ENCODE results near the gene TRPM4. TPM values are rescaled to one million over a fixed set of nuclear protein-coding genes. Genes with fewer than 3 reads are reported as not detected.

The TRPM4 gene
- total and polyA plus RNA-seq, 2 experiments from 2014 or later = 16.5 to 25.7 TPM

DNA sequence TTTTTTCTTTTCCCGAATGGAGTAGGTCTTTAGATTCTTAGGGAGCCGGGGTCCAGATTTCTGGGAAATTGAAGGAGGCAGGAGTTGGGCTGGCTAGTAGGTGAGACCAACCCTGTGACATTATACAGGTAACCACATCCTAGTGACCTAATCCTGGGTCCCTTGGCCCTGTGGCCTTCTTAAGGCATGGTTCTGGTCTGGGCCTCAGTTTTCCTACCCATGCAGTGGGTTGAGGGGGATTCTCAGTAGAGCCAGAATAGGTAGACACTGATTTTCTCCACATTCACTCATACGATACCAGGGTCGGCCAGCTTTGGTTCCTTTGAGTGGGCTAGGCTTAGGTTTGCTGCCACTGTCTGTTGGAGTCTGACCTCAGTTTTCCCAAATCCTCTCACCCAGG is 31.0 kb upstream of the TRPM4 start:
- no peaks in the 10 kb centered on the region for H3K9me2 ChIP-seq (ENCODE audit: insufficient read depth)
- Mint-ChIP-seq H3K27ac (no peak overlapping the region), H3K4me3 (no peak overlapping the region), H3K9me3 (no peaks in the 10 kb centered on the region), H3K4me1 (peaks cover 20% of the 10 kb centered on the region), H3K36me3 (ENCODE audit: low read depth) (no peaks in the 10 kb centered on the region; the same call in 2 of the 3 replicates), H3K27me3 (ENCODE audit: insufficient read depth, low read depth, poor library complexity) (peaks cover 19% of the 10 kb centered on the region)
- no peak overlapping the region for H3K4me3 ChIP-seq
- no peak overlapping the region for H3K4me2 ChIP-seq
- H3K36me3 ChIP-seq (ENCODE audit: insufficient read depth) = no peaks in the 10 kb centered on the region
- no peak overlapping the region for H3K27ac ChIP-seq (ENCODE audit: low read depth)
- no peaks in the 10 kb centered on the region for H3K79me2 ChIP-seq (replicated peaks; ENCODE audit: insufficient read depth)
- DNase-seq (ENCODE audit: low spot score) (no peak), ATAC-seq (no peak)
- no peak for TF ChIP-seq STAT1 (IDR thresholded peaks at IDR 0.05; ENCODE audit: unreplicated experiment)
- TF ChIP-seq CTCF (conservative IDR thresholded peaks at IDR 0.05; ENCODE audit: low read depth in 2 of 2) = no peak
- TF ChIP-seq CREB1 (CRISPR knock-in tag; IDR thresholded peaks at IDR 0.05; ENCODE audit: low read depth) = no peak
- no peak for TF ChIP-seq POLR2AphosphoS5 (IDR thresholded peaks at IDR 0.05; ENCODE audit: low read depth)
- TF ChIP-seq ETS1 (IDR thresholded peaks at IDR 0.05) = no peak
- no peak for TF ChIP-seq EZH2 (IDR thresholded peaks at IDR 0.05; ENCODE audit: low read depth, unreplicated experiment)
- no peak for TF ChIP-seq EZH2phosphoT487 (IDR thresholded peaks at IDR 0.05; ENCODE audit: unreplicated experiment)
- TF ChIP-seq, protein P1, sequence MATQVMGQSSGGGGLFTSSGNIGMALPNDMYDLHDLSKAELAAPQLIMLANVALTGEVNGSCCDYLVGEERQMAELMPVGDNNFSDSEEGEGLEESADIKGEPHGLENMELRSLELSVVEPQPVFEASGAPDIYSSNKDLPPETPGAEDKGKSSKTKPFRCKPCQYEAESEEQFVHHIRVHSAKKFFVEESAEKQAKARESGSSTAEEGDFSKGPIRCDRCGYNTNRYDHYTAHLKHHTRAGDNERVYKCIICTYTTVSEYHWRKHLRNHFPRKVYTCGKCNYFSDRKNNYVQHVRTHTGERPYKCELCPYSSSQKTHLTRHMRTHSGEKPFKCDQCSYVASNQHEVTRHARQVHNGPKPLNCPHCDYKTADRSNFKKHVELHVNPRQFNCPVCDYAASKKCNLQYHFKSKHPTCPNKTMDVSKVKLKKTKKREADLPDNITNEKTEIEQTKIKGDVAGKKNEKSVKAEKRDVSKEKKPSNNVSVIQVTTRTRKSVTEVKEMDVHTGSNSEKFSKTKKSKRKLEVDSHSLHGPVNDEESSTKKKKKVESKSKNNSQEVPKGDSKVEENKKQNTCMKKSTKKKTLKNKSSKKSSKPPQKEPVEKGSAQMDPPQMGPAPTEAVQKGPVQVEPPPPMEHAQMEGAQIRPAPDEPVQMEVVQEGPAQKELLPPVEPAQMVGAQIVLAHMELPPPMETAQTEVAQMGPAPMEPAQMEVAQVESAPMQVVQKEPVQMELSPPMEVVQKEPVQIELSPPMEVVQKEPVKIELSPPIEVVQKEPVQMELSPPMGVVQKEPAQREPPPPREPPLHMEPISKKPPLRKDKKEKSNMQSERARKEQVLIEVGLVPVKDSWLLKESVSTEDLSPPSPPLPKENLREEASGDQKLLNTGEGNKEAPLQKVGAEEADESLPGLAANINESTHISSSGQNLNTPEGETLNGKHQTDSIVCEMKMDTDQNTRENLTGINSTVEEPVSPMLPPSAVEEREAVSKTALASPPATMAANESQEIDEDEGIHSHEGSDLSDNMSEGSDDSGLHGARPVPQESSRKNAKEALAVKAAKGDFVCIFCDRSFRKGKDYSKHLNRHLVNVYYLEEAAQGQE (IDR thresholded peaks at IDR 0.05; ENCODE audit: unreplicated experiment) = no peak
- TF ChIP-seq NANOG (IDR thresholded peaks at IDR 0.05; ENCODE audit: borderline replicate concordance) = no peak
- no peak for TF ChIP-seq ZNF114 (CRISPR knock-in tag; IDR thresholded peaks at IDR 0.05)
- TF ChIP-seq, protein P2, sequence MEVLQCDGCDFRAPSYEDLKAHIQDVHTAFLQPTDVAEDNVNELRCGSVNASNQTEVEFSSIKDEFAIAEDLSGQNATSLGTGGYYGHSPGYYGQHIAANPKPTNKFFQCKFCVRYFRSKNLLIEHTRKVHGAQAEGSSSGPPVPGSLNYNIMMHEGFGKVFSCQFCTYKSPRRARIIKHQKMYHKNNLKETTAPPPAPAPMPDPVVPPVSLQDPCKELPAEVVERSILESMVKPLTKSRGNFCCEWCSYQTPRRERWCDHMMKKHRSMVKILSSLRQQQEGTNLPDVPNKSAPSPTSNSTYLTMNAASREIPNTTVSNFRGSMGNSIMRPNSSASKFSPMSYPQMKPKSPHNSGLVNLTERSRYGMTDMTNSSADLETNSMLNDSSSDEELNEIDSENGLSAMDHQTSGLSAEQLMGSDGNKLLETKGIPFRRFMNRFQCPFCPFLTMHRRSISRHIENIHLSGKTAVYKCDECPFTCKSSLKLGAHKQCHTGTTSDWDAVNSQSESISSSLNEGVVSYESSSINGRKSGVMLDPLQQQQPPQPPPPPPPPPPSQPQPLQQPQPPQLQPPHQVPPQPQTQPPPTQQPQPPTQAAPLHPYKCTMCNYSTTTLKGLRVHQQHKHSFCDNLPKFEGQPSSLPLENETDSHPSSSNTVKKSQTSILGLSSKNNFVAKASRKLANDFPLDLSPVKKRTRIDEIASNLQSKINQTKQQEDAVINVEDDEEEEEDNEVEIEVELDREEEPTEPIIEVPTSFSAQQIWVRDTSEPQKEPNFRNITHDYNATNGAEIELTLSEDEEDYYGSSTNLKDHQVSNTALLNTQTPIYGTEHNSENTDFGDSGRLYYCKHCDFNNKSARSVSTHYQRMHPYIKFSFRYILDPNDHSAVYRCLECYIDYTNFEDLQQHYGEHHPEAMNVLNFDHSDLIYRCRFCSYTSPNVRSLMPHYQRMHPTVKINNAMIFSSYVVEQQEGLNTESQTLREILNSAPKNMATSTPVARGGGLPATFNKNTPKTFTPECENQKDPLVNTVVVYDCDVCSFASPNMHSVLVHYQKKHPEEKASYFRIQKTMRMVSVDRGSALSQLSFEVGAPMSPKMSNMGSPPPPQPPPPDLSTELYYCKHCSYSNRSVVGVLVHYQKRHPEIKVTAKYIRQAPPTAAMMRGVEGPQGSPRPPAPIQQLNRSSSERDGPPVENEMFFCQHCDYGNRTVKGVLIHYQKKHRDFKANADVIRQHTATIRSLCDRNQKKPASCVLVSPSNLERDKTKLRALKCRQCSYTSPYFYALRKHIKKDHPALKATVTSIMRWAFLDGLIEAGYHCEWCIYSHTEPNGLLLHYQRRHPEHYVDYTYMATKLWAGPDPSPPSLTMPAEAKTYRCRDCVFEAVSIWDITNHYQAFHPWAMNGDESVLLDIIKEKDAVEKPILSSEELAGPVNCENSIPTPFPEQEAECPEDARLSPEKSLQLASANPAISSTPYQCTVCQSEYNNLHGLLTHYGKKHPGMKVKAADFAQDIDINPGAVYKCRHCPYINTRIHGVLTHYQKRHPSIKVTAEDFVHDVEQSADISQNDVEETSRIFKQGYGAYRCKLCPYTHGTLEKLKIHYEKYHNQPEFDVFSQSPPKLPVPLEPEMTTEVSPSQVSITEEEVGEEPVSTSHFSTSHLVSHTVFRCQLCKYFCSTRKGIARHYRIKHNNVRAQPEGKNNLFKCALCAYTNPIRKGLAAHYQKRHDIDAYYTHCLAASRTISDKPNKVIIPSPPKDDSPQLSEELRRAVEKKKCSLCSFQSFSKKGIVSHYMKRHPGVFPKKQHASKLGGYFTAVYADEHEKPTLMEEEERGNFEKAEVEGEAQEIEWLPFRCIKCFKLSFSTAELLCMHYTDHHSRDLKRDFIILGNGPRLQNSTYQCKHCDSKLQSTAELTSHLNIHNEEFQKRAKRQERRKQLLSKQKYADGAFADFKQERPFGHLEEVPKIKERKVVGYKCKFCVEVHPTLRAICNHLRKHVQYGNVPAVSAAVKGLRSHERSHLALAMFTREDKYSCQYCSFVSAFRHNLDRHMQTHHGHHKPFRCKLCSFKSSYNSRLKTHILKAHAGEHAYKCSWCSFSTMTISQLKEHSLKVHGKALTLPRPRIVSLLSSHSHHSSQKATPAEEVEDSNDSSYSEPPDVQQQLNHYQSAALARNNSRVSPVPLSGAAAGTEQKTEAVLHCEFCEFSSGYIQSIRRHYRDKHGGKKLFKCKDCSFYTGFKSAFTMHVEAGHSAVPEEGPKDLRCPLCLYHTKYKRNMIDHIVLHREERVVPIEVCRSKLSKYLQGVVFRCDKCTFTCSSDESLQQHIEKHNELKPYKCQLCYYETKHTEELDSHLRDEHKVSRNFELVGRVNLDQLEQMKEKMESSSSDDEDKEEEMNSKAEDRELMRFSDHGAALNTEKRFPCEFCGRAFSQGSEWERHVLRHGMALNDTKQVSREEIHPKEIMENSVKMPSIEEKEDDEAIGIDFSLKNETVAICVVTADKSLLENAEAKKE (CRISPR knock-in tag; IDR thresholded peaks at IDR 0.05) = no peak
- no peak for TF ChIP-seq ZNF331 (CRISPR knock-in tag; IDR thresholded peaks at IDR 0.05; ENCODE audit: low read depth)
- peaks cover 14% of the 10 kb centered on the region for H3K4me1 ChIP-seq (ENCODE audit: insufficient read depth)
- no peak overlapping the region for H2AFZ ChIP-seq
- peaks cover 14% of the 10 kb centered on the region; the same call in 1 of the 2 replicates for H3K27me3 ChIP-seq (ENCODE audit: insufficient read depth)
- no peaks in the 10 kb centered on the region for H4K20me1 ChIP-seq (replicated peaks; ENCODE audit: insufficient read depth)
- H3F3A ChIP-seq (replicated peaks; ENCODE audit: low read depth) = 0 out of 2 replicates have a peak, but pooled peaks cover 10% of the 10 kb centered on the region
